GM12874 (cell line): Measurements from ENCODE around the gene TPM4.

Experiments used
- TF ChIP-seq, protein P1 (sequence below): IDR thresholded peaks from 2 replicates; pipeline ENCODE4 v1.5.1; 2011; ENCODE audit warnings: low read depth, mild to moderate bottlenecking, control low read depth, low read length, moderate library complexity; ENCODE audit not compliant: insufficient read depth

TPM4 gene

DNA sequence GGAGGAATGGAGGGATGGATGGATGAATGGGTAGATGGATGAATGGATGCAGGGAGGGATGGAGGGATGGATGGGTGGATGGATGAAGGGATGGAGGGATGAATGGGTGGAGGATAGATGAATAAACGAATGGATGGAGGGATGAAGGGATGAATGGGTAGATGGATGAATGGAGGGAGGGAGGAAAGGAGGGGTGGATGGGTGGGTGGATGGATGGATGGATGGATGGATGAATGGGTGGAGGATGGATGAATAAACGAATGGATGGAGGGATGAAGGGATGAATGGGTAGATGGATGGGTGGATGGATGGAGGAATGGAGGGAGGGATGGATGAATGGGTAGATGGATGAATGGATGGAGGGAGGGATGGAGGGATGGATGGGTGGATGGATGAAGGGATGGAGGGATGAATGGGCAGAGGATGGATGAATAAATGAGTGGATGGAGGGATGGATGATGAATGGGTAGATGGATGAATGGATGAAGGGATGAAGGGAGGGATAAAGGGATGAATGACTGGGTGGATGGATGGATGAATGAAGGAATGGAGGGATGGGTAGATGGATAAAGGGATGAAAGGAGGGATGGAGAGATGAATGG lies 33.0 kb upstream of the TPM4 start:
- TF ChIP-seq, protein P1, sequence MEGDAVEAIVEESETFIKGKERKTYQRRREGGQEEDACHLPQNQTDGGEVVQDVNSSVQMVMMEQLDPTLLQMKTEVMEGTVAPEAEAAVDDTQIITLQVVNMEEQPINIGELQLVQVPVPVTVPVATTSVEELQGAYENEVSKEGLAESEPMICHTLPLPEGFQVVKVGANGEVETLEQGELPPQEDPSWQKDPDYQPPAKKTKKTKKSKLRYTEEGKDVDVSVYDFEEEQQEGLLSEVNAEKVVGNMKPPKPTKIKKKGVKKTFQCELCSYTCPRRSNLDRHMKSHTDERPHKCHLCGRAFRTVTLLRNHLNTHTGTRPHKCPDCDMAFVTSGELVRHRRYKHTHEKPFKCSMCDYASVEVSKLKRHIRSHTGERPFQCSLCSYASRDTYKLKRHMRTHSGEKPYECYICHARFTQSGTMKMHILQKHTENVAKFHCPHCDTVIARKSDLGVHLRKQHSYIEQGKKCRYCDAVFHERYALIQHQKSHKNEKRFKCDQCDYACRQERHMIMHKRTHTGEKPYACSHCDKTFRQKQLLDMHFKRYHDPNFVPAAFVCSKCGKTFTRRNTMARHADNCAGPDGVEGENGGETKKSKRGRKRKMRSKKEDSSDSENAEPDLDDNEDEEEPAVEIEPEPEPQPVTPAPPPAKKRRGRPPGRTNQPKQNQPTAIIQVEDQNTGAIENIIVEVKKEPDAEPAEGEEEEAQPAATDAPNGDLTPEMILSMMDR = no peak

DNA sequence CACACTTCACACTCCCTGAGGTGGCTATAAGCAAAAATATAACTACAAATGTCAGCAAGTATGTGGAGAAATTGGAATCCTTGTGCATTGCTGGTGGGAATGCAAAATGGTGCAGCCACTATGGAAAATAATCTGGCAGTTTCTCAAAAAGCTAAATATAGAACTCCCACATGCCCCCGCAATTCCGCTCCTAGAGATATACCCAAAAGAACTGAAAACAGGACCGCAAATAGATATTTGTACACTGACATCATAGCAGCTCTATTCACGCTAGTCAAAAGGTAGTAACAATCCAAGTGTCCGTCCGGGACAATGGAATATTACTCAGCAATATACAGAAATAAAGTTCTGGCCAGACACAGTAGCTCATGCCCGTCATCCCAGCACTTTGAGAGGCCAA lies 31.5 kb upstream of the TPM4 start:
- TF ChIP-seq, protein P1 = no peak

DNA sequence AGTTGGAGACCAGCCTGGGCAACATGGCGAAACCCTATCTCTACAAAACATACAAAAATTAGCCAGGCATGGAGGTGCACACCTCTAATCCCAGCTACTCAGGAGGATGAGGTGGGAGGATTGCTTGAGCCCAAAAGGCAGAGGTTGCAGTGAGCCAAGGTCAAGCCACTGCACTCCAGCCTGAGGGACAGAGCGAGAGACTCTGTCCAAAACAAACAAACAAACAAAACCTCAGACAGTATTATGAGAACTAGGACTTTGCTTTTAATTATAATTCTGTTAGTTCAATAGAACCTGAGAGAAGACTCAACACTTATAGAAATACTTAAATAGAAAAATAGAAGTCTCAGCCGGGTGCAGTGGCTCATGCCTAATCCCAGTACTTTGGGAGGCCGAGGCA lies 31.1 kb upstream of the TPM4 start:
- TF ChIP-seq, protein P1 = no peak

DNA sequence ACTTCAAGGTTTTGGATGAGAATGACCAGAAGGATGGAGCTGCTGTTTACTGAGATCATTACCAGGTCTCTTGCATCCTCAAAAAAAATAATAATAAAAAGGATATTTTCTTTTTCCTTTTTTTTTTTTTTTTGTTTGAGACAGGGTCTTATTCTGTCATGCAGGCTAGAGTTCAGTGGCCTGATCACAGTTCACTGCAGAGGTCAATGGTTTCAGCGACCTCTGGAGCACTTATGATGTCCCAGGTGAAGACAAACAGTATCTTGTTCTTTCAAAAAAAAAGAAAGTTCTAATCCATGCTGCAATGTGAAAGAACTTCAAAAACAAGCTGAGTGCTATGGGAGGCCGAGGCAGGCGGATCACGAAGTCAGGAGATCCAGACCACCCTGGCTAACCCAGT lies 30.4 kb upstream of the TPM4 start:
- TF ChIP-seq, protein P1 = no peak

DNA sequence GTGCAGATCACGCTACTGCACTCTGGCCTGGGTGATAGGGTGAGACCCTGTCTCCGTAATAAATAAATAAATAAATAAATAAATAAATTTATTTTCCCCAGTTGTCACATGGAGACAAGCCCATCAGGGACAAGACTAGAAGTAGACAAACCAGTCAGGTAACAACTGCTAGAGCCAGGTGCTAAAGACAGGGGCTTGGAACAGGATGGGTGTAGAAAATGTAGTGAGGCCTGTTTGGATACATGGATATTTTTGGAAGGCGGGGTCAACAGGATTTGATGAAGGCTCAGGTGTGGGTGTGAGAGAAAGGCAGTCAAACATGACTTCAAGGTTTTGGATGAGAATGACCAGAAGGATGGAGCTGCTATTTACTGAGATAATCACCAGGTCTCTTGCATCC lies 27.7 kb upstream of the TPM4 start:
- TF ChIP-seq, protein P1 = no peak

DNA sequence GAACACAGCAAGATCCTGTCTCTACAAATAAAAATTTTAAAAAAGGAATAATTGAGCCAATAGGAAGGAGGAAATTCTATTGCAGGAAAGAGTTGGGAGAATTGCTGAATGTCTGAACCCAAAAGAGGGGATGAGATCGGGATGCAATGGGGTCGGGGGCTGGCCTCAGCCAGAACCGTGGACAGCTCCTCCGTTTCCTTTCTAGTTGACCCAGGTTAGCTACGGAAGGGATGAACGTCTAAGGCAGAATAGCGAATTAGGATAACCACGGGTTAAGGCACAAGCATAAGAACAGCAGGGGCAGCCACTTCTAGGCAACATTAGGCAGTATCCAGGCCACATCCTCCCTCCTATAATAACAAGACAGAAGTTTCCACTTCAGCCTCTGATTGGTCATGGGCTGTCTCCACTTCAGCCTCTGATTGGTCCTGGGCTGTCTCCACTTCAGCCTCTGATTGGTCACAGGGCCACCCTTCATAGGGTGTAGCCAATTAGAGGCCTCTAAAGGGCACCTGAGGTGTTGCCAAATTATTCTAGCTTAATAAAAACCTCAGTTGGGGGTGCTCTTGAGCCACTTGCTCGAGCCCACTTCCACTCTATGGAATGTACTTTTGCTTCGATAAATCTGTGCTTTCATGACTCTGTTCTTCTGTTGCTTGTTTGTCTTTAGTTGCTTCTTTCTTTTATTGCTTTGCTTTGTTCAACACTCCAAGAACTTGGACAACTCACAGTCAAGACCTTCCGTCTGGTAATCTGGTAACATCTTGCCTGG lies 24.9 kb upstream of the TPM4 start:
- TF ChIP-seq, protein P1 = no peak

DNA sequence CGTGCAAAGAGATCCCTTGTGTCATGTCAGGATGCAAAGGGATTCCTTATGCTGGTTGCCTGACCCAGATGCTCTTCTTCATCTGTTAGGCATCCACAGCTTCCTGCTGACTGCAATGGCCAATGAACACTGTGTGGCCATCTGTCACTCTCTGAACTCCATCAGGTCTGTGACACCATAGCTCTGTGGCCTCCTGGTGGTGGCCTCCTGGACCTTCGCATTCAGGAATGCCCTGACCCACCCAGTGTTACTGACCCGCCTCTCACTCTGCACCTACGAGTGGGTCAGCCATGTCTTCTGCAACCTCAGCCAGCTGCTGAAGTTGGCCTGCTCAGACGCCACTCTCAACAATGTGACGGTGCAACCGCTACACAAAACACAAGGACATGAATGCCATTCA lies 23.9 kb upstream of the TPM4 start:
- TF ChIP-seq, protein P1 = no peak
